ENCODE results near the gene MSN. TPM values are rescaled to one million over a fixed set of nuclear protein-coding genes. Genes with fewer than 3 reads are reported as not detected.

Gene MSN
- polyA plus RNA-seq, 1 donor (not counting 4 experiments of a cell fraction or from before 2014, with no cell fraction given) = 421 TPM

GRCh38 chrX:65687367-65687766 lies 19.9 kb downstream of the MSN start:
- no peak overlapping the region for H3K4me2 ChIP-seq (ENCODE audit: control insufficient read depth, extremely low read depth, insufficient read depth, low read depth, low read length)
- H3K4me1 ChIP-seq (ENCODE audit: control insufficient read depth, extremely low read depth, insufficient read depth, low read length) = peaks cover 30% of the 10 kb centered on the region

GRCh38 chrX:65688403-65688871 lies 21.0 kb downstream of the MSN start:
- dilution Hi-C loops (cut with MboI; ENCODE audit: extremely low pct_ligation_motif_present, low sequenced_read_pairs) = no loop called here
- no peak for FAIRE-seq

More at GRCh38 chrX:65687367-65687766, 19.9 kb downstream of the MSN start:
- Histone ChIP-seq H3K9ac (ENCODE audit: control insufficient read depth, extremely low read depth, insufficient read depth, low read length) (no peak overlapping the region), H2AFZ (ENCODE audit: control insufficient read depth, low read length) (no peak overlapping the region), H3K9me3 (ENCODE audit: control insufficient read depth, low read depth, low read length) (no peaks in the 10 kb centered on the region), H3K9me1 (ENCODE audit: control insufficient read depth, extremely low read depth, insufficient read depth, low read length) (no peaks in the 10 kb centered on the region), H3K27me3 (ENCODE audit: control insufficient read depth, extremely low read depth, insufficient read depth, low read length) (no peaks in the 10 kb centered on the region), H3K79me2 (ENCODE audit: control insufficient read depth, insufficient read depth, low read length) (peaks cover 86% of the 10 kb centered on the region), H4K20me1 (ENCODE audit: control insufficient read depth, extremely low read depth, insufficient read depth, low read length) (no peaks in the 10 kb centered on the region), H3K4me3 (ENCODE audit: control insufficient read depth in 2 of 3, extremely low read depth in 1 of 3, insufficient read depth in 2 of 3, low read depth in 1 of 3, low read length in 3 of 3) (no peak overlapping the region), H3K27ac (ENCODE audit: control insufficient read depth, insufficient read depth, low read length) (no peak overlapping the region), H3K36me3 (ENCODE audit: control insufficient read depth in 2 of 2, extremely low read depth in 1 of 2, insufficient read depth in 2 of 2, low read length in 2 of 2) (peaks cover 0 to 3% of the 10 kb centered on the region in 2 experiments)
- TF ChIP-seq CTCF (optimal IDR thresholded peaks at IDR 0.05 in 1 of 3, IDR thresholded peaks at IDR 0.05 in 1 of 3, conservative IDR thresholded peaks at IDR 0.05 in 1 of 3; ENCODE audit: extremely low read depth in 1 of 3, insufficient read depth in 2 of 3, low read length in 3 of 3) = no peak
- TF ChIP-seq EZH2 (IDR thresholded peaks at IDR 0.05; ENCODE audit: low read length) = no peak
- DNase-seq (ENCODE audit: low read depth, low spot score) (no peak), FAIRE-seq (no peak)
- dilution Hi-C loops (cut with MboI; ENCODE audit: extremely low pct_ligation_motif_present, low sequenced_read_pairs) = no loop called here

More at GRCh38 chrX:65688403-65688871, 21.0 kb downstream of the MSN start:
- H3K79me2 ChIP-seq (ENCODE audit: control insufficient read depth, insufficient read depth, low read length) = peaks cover 85% of the 10 kb centered on the region
- no peaks in the 10 kb centered on the region for H3K9me1 ChIP-seq (ENCODE audit: control insufficient read depth, extremely low read depth, insufficient read depth, low read length)
- no peaks in the 10 kb centered on the region for H3K9me3 ChIP-seq (ENCODE audit: control insufficient read depth, low read depth, low read length)
- H2AFZ ChIP-seq (ENCODE audit: control insufficient read depth, low read length) = no peak overlapping the region
- H3K27me3 ChIP-seq (ENCODE audit: control insufficient read depth, extremely low read depth, insufficient read depth, low read length) = no peaks in the 10 kb centered on the region
- no peak for DNase-seq (ENCODE audit: low read depth, low spot score)
- no peak overlapping the region for H3K4me3 ChIP-seq (ENCODE audit: control insufficient read depth in 2 of 3, extremely low read depth in 1 of 3, insufficient read depth in 2 of 3, low read depth in 1 of 3, low read length in 3 of 3)
- TF ChIP-seq EZH2 (IDR thresholded peaks at IDR 0.05; ENCODE audit: low read length) = no peak
- TF ChIP-seq CTCF (optimal IDR thresholded peaks at IDR 0.05 in 1 of 3, IDR thresholded peaks at IDR 0.05 in 1 of 3, conservative IDR thresholded peaks at IDR 0.05 in 1 of 3; ENCODE audit: extremely low read depth in 1 of 3, insufficient read depth in 2 of 3, low read length in 3 of 3) = no peak
- H4K20me1 ChIP-seq (ENCODE audit: control insufficient read depth, extremely low read depth, insufficient read depth, low read length) = no peaks in the 10 kb centered on the region
- H3K36me3 ChIP-seq (ENCODE audit: control insufficient read depth in 2 of 2, extremely low read depth in 1 of 2, insufficient read depth in 2 of 2, low read length in 2 of 2) = peaks cover 0 to 2% of the 10 kb centered on the region in 2 experiments
- H3K9ac ChIP-seq (ENCODE audit: control insufficient read depth, extremely low read depth, insufficient read depth, low read length) = no peak overlapping the region
- no peak overlapping the region for H3K4me2 ChIP-seq (ENCODE audit: control insufficient read depth, extremely low read depth, insufficient read depth, low read depth, low read length)
- H3K27ac ChIP-seq (ENCODE audit: control insufficient read depth, insufficient read depth, low read length) = peak overlapping the region; percentile 8
- H3K4me1 ChIP-seq (ENCODE audit: control insufficient read depth, extremely low read depth, insufficient read depth, low read length) = peaks cover 30% of the 10 kb centered on the region

Measured in keratinocyte (primary cell).